Liver (tissue), 3 donors: Measurements from ENCODE around the gene EEA1.

Experiments
- EGR1 ChIP-seq, 2 donors: IDR thresholded peaks; 2 replicates each; pipeline ENCODE4 v1.6.1; 2016 to 2018; ENCODE audit warnings: antibody characterized with exemption in 2 of 2, low read depth in 2 of 2
- GABPA ChIP-seq, 2 donors: IDR thresholded peaks in 1 of 2; conservative IDR thresholded peaks in 1 of 2; 2 replicates each; pipeline ENCODE4 v1.6.1; 2016; ENCODE audit warnings: antibody characterized with exemption in 2 of 2, mild to moderate bottlenecking in 1 of 2, moderate library complexity in 1 of 2
- JUND ChIP-seq, 2 donors: IDR thresholded peaks; 2 replicates each; pipeline ENCODE4 v1.6.1; 2016; ENCODE audit warnings: antibody characterized with exemption in 2 of 2
- NR2F2 ChIP-seq: IDR thresholded peaks from 2 replicates; pipeline ENCODE4 v1.6.1; 2016; ENCODE audit warnings: antibody characterized with exemption
- RAD21 ChIP-seq, 2 donors: IDR thresholded peaks; 2 replicates each; pipeline ENCODE4 v1.6.1; 2016; ENCODE audit warnings: antibody characterized with exemption in 2 of 2, mild to moderate bottlenecking in 2 of 2
- RXRA ChIP-seq, 2 donors: IDR thresholded peaks; 2 replicates each; pipeline ENCODE4 v1.6.1; 2017 to 2018; ENCODE audit warnings: antibody characterized with exemption in 2 of 2, mild to moderate bottlenecking in 1 of 2
- SP1 ChIP-seq: IDR thresholded peaks from 2 replicates; pipeline ENCODE4 v1.6.1; 2018; ENCODE audit warnings: antibody characterized with exemption, mild to moderate bottlenecking
- TAF1 ChIP-seq: conservative IDR thresholded peaks from 2 replicates; pipeline ENCODE4 v1.6.1; 2016; ENCODE audit warnings: antibody characterized with exemption, mild to moderate bottlenecking
- YY1 ChIP-seq: IDR thresholded peaks from 2 replicates; pipeline ENCODE4 v1.6.1; 2016; ENCODE audit warnings: antibody characterized with exemption, mild to moderate bottlenecking
- TF ChIP-seq, protein P1 (sequence below): fragments of 150-350 bp; IDR thresholded peaks from 2 replicates; pipeline ENCODE4 v1.5.1; 2017; ENCODE audit warnings: improper control_type of control experiment, low read depth, low read length; ENCODE audit not compliant: missing input control
- TF ChIP-seq, protein P2 (sequence below): IDR thresholded peaks from 2 replicates; pipeline ENCODE4 v1.6.1; 2016; ENCODE audit warnings: antibody characterized with exemption, mild to moderate bottlenecking
- donor health status: healthy.
- donor health status: healthy.

DNA sequence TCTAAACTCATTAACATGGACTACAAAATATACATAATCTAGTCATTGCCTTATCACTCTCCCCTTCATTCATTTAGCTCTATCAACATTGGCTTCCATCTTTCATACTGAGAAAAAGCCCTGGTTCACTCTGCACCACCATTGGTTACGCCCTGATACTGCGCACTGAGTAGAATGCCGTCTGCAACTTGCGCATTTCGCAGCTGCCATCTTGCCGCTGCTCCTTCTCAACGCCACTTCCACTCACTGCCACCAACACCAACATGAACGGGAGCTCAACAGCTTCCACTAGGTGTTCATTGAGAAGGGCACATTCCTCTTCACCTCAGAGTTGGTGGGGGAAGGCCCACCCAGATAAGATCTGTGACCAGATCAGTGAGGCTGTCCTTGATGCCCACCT, 71.3 kb downstream of the EEA1 start:
- TF ChIP-seq, protein P1, sequence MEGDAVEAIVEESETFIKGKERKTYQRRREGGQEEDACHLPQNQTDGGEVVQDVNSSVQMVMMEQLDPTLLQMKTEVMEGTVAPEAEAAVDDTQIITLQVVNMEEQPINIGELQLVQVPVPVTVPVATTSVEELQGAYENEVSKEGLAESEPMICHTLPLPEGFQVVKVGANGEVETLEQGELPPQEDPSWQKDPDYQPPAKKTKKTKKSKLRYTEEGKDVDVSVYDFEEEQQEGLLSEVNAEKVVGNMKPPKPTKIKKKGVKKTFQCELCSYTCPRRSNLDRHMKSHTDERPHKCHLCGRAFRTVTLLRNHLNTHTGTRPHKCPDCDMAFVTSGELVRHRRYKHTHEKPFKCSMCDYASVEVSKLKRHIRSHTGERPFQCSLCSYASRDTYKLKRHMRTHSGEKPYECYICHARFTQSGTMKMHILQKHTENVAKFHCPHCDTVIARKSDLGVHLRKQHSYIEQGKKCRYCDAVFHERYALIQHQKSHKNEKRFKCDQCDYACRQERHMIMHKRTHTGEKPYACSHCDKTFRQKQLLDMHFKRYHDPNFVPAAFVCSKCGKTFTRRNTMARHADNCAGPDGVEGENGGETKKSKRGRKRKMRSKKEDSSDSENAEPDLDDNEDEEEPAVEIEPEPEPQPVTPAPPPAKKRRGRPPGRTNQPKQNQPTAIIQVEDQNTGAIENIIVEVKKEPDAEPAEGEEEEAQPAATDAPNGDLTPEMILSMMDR: no peak
- TF ChIP-seq, protein P2, sequence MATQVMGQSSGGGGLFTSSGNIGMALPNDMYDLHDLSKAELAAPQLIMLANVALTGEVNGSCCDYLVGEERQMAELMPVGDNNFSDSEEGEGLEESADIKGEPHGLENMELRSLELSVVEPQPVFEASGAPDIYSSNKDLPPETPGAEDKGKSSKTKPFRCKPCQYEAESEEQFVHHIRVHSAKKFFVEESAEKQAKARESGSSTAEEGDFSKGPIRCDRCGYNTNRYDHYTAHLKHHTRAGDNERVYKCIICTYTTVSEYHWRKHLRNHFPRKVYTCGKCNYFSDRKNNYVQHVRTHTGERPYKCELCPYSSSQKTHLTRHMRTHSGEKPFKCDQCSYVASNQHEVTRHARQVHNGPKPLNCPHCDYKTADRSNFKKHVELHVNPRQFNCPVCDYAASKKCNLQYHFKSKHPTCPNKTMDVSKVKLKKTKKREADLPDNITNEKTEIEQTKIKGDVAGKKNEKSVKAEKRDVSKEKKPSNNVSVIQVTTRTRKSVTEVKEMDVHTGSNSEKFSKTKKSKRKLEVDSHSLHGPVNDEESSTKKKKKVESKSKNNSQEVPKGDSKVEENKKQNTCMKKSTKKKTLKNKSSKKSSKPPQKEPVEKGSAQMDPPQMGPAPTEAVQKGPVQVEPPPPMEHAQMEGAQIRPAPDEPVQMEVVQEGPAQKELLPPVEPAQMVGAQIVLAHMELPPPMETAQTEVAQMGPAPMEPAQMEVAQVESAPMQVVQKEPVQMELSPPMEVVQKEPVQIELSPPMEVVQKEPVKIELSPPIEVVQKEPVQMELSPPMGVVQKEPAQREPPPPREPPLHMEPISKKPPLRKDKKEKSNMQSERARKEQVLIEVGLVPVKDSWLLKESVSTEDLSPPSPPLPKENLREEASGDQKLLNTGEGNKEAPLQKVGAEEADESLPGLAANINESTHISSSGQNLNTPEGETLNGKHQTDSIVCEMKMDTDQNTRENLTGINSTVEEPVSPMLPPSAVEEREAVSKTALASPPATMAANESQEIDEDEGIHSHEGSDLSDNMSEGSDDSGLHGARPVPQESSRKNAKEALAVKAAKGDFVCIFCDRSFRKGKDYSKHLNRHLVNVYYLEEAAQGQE: no peak
- no peak for TF ChIP-seq TAF1
- TF ChIP-seq JUND (IDR thresholded peaks at IDR 0.05): no peak
- TF ChIP-seq EGR1 (IDR thresholded peaks at IDR 0.05; ENCODE audit: low read depth in 2 of 2): no peak
- TF ChIP-seq YY1: no peak
- TF ChIP-seq SP1: no peak
- no peak for TF ChIP-seq RXRA (IDR thresholded peaks at IDR 0.05)
- no peak for TF ChIP-seq RAD21 (IDR thresholded peaks at IDR 0.05)
- no peak for TF ChIP-seq NR2F2
- no peak for TF ChIP-seq GABPA (IDR thresholded peaks at IDR 0.05 in 1 of 2, conservative IDR thresholded peaks at IDR 0.05 in 1 of 2)
